Measurements from ENCODE around the gene RAB5IF.

GRCh38 chr20:36620917-36621316 is 15.3 kb downstream of the RAB5IF start:
- no peak for TF ChIP-seq MED8 (CRISPR knock-in tag; IDR thresholded peaks at IDR 0.05; ENCODE audit: insufficient replicate concordance)
- TF ChIP-seq GTF3A (CRISPR knock-in tag; conservative IDR thresholded peaks at IDR 0.05), result no peak
- TF ChIP-seq CERS6 (CRISPR knock-in tag; IDR thresholded peaks at IDR 0.05), result no peak
- no peak for TF ChIP-seq PITX1 (CRISPR knock-in tag; IDR thresholded peaks at IDR 0.05)
- TF ChIP-seq, protein P1, sequence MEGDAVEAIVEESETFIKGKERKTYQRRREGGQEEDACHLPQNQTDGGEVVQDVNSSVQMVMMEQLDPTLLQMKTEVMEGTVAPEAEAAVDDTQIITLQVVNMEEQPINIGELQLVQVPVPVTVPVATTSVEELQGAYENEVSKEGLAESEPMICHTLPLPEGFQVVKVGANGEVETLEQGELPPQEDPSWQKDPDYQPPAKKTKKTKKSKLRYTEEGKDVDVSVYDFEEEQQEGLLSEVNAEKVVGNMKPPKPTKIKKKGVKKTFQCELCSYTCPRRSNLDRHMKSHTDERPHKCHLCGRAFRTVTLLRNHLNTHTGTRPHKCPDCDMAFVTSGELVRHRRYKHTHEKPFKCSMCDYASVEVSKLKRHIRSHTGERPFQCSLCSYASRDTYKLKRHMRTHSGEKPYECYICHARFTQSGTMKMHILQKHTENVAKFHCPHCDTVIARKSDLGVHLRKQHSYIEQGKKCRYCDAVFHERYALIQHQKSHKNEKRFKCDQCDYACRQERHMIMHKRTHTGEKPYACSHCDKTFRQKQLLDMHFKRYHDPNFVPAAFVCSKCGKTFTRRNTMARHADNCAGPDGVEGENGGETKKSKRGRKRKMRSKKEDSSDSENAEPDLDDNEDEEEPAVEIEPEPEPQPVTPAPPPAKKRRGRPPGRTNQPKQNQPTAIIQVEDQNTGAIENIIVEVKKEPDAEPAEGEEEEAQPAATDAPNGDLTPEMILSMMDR (CRISPR knock-in tag; IDR thresholded peaks at IDR 0.05), result no peak
- no peak for TF ChIP-seq RFX5 (IDR thresholded peaks at IDR 0.05; ENCODE audit: low read depth, low read length)
- no peak for TF ChIP-seq PHF8 (CRISPR knock-in tag; IDR thresholded peaks at IDR 0.05)
- TF ChIP-seq SP2 (CRISPR knock-in tag; IDR thresholded peaks at IDR 0.05), result no peak
- TF ChIP-seq E2F5 (CRISPR knock-in tag; conservative IDR thresholded peaks at IDR 0.05), result no peak
- TF ChIP-seq EP300 (IDR thresholded peaks at IDR 0.05; ENCODE audit: low read depth in 2 of 2, low read length in 2 of 2), result no peak
- TF ChIP-seq EP300 (CRISPR knock-in tag; IDR thresholded peaks at IDR 0.05; ENCODE audit: borderline replicate concordance), result no peak
- TF ChIP-seq CBX2 (IDR thresholded peaks at IDR 0.05; ENCODE audit: low read depth, low read length), result no peak
- TF ChIP-seq CBX2 (CRISPR knock-in tag; IDR thresholded peaks at IDR 0.05; ENCODE audit: low read depth), result no peak
- TF ChIP-seq POLR2A (IDR thresholded peaks at IDR 0.05; ENCODE audit: insufficient read depth in 1 of 2, low read depth in 2 of 2, low read length in 2 of 2), result no peak
- no peak for TF ChIP-seq RBM39 (IDR thresholded peaks at IDR 0.05; ENCODE audit: low read depth, low read length, poor library complexity, severe bottlenecking)

All from HepG2 (cell line).